ENCODE results near the gene NEK10.

The NEK10 gene

GRCh38 chr3:27253831-27254230 is 115.4 kb downstream of the NEK10 start:
- no peak for DNase-seq (ENCODE audit: low read depth in 3 of 3, low spot score in 1 of 3)

- DNase-seq (ENCODE audit: low read depth in 3 of 3, low spot score in 1 of 3): no peak
Measured at GRCh38 chr3:27253391-27253790, 115.8 kb downstream of the NEK10 start.

- no peak for DNase-seq (ENCODE audit: low read depth in 3 of 3, low spot score in 1 of 3)
Measured at GRCh38 chr3:27252646-27253045, 116.5 kb downstream of the NEK10 start.

- no peak for DNase-seq (ENCODE audit: low read depth in 3 of 3, low spot score in 1 of 3)
Measured at GRCh38 chr3:27244374-27244773, 124.8 kb downstream of the NEK10 start.

GRCh38 chr3:27239951-27240350 is 129.2 kb downstream of the NEK10 start:
- no peak for DNase-seq (ENCODE audit: low read depth in 3 of 3, low spot score in 1 of 3)

- no peak for DNase-seq (ENCODE audit: low read depth in 3 of 3, low spot score in 1 of 3)
Measured at GRCh38 chr3:27228805-27229204, 140.4 kb downstream of the NEK10 start.

GRCh38 chr3:27224197-27224596 is 145.0 kb downstream of the NEK10 start:
- DNase-seq (ENCODE audit: low read depth in 3 of 3, low spot score in 1 of 3): no peak

- DNase-seq (ENCODE audit: low read depth in 3 of 3, low spot score in 1 of 3): no peak
Measured at GRCh38 chr3:27221264-27221932, 147.8 kb downstream of the NEK10 start.

- DNase-seq (ENCODE audit: low read depth in 3 of 3, low spot score in 1 of 3): no peak
Measured at GRCh38 chr3:27220166-27220565, 149.0 kb downstream of the NEK10 start.

- no peak for DNase-seq (ENCODE audit: low read depth in 3 of 3, low spot score in 1 of 3)
Measured at GRCh38 chr3:27219127-27219845, 149.9 kb downstream of the NEK10 start.

GRCh38 chr3:27216955-27217552 is 152.1 kb downstream of the NEK10 start:
- DNase-seq (ENCODE audit: low read depth in 3 of 3, low spot score in 1 of 3): no peak

GRCh38 chr3:27216295-27216855 is 152.8 kb downstream of the NEK10 start:
- no peak for DNase-seq (ENCODE audit: low read depth in 3 of 3, low spot score in 1 of 3)

- DNase-seq (ENCODE audit: low read depth in 3 of 3, low spot score in 1 of 3): no peak
Measured at GRCh38 chr3:27213450-27213849, 155.7 kb downstream of the NEK10 start.

- DNase-seq (ENCODE audit: low read depth in 3 of 3, low spot score in 1 of 3): no peak
Measured at GRCh38 chr3:27209617-27210264, 159.4 kb downstream of the NEK10 start.

GRCh38 chr3:27208961-27209616 is 160.1 kb downstream of the NEK10 start:
- no peak for DNase-seq (ENCODE audit: low read depth in 3 of 3, low spot score in 1 of 3)

- DNase-seq (ENCODE audit: low read depth in 3 of 3, low spot score in 1 of 3): no peak
Measured at GRCh38 chr3:27202959-27203358, 166.2 kb downstream of the NEK10 start.

GRCh38 chr3:27201492-27201891 is 167.7 kb downstream of the NEK10 start:
- no peak for DNase-seq (ENCODE audit: low read depth in 3 of 3, low spot score in 1 of 3)

GRCh38 chr3:27200721-27201489 is 168.3 kb downstream of the NEK10 start:
- DNase-seq (ENCODE audit: low read depth in 3 of 3, low spot score in 1 of 3): no peak

- DNase-seq (ENCODE audit: low read depth in 3 of 3, low spot score in 1 of 3): no peak
Measured at GRCh38 chr3:27194861-27195483, 174.2 kb downstream of the NEK10 start.

- no peak for DNase-seq (ENCODE audit: low read depth in 3 of 3, low spot score in 1 of 3)
Measured at GRCh38 chr3:27193056-27193455, 176.1 kb downstream of the NEK10 start.
